Activated CD8-positive, alpha-beta memory T cell treated with anti-CD3 and anti-CD28 coated beads for 4 hours (primary cell): ENCODE measurements around the gene SEC61B.
A peak's percentile ranks its signal among the peaks of the same experiment; 100 is the strongest.

Source experiments
- DNase-seq, 2 donors: peaks; one replicate each; pipeline ENCODE4 v3.0.0-alpha.2; 2020; ENCODE audit warnings: low read depth in 2 of 2

SEC61B gene

DNA sequence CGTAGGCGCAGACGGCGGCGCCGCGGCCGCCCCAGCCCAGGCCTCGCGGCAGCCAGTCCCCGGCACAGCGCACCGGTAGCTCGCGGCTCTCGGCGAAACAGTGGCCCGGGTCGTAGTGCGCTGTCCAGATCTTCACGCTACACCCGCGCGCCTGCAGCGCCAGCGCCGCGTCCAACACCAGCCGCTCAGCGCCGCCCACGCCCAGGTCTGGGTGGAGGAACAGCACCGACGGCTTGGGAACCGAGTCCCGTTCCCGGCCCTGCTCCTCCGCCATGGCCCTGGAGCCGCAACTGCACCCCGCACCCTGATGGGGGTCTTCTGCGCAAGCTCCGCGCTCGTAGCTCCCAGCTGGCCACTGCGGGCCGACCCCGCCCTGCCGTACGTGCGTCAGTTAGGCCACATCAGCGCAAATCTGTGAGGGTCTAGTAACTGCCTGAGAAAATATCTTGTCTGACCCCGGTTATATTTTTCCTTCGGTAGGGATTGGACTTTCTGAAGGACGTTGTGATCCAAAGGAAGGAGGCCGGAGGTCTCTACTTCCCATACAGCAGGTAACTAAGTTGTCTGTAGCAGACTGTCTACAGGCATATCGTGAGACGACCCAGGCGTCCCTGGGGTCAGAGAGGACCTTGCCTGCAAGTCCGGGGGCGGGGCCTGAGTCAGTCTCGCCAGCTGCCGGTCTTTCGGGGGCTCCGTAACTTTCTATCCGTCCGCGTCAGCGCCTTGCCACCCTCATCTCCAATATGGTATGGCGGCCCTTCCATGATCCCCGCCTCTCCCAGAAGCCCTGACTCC, at the start of gene SEC61B, which contains the start of gene ALG2:
Gene SEC61B, plus strand, starts transcription at position 662 of the 795 bp plus-strand sequence. Its CDS starts 82 bp downstream, at position 744.
Gene ALG2, minus strand, starts transcription at position 322 of the 795 bp plus-strand sequence. Its CDS starts 48 bp downstream, at position 274.
- DNase-seq = peak; percentile 88 to 92

DNA sequence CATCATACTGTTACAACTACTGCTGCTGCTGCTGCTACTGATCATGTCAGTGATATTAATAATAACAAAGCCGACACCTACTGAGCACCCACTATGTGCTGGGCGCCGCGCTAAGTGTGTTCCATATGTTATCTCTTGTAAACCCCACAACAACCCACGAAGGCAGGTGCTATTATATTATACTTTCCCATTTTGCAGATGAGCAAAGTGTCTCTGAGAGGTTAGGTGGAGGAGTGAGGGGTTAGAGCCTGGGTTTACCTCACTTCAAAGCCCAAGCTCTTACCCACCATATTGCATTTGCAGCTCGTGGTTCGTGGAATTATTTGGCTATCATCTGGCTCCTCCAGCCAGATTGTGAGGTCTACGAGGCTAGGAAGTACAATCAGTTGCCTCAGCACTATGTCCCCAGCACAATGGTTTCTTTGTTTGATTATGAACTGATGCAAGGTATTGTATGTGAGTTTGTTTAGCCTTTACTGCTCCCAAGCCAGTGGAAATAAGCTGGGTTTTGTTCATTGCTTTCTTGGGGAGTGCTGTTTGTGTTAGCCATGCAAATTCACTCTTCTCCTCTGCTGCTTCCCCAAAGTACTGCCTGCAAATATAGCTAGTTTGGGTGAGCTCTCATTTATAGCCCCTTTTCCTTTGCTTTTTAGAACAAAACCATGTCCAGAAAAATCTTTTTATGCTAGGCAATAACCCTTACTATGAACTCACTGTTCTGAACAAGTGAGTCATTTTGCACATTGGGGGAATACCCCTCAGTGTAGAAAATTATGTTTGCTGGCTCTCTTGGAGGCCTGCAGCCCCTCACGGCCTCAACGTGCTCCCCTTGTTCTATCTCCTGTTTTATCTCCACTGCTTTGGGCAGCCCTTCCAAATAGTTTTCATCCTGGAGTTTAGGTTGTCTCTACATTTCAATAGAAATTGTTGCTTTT, 48.2 kb upstream of the SEC61B start:
- DNase-seq = no peak

DNA sequence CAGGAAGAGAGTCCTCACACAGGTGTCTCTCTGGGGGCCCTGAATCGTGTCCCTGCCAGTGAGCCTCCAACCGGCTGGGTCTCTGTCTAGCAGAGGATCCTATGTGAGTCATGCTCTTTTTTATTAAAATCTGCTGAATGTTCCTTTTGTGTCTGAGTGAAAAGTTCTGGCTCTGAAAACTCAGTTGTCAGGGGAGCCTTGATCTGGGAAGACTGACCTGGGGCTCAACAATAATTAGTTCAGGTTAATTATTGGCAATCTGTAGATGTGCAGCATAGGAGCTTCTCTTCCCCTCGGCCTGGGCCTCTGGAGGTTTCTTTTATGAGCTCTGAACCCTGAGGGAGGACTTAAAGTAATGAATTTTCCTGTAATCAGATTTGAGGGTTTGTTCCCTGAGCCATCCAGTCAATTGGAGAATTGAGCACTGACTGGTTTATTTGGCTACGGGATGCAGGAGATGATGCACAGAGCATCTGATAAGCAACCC, 45.5 kb upstream of the SEC61B start:
- DNase-seq = no peak

DNA sequence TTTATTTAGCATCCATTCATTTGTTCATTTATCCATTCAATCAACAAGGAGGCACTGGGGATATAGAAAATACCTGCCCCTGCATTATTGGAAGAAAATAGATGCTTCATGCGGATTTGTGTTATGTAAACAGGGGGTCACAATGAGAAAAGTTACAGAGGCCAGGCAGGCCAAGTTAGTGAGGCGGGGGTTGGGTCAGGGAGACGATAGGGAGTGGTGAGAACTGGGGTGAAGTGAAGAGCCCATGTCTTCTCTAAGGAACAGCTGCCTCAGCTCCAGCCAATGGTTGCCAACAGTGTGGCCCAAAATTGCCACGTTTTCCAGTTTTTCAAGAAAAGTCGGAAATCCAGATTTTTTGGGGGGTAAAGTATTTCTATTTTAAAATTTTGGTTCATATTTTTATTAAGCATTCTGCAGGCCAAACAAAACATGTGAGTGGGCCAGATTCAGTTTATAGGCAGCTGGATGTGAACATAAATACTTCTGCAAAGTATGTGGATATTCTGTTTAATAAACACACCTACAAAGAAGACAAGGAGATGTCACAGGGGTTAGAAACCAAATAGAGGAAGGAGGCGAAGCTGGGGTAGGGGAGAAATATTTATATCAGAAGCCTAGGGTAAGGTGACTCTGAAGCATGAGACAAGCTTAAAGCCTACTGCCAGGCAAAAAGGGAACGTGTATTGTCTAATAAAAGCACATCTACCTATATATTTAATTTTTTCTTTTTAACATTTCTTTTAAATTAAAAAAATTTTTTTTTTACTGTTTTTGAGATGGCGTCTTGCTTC, 44.3 kb upstream of the SEC61B start:
- DNase-seq = no peak

DNA sequence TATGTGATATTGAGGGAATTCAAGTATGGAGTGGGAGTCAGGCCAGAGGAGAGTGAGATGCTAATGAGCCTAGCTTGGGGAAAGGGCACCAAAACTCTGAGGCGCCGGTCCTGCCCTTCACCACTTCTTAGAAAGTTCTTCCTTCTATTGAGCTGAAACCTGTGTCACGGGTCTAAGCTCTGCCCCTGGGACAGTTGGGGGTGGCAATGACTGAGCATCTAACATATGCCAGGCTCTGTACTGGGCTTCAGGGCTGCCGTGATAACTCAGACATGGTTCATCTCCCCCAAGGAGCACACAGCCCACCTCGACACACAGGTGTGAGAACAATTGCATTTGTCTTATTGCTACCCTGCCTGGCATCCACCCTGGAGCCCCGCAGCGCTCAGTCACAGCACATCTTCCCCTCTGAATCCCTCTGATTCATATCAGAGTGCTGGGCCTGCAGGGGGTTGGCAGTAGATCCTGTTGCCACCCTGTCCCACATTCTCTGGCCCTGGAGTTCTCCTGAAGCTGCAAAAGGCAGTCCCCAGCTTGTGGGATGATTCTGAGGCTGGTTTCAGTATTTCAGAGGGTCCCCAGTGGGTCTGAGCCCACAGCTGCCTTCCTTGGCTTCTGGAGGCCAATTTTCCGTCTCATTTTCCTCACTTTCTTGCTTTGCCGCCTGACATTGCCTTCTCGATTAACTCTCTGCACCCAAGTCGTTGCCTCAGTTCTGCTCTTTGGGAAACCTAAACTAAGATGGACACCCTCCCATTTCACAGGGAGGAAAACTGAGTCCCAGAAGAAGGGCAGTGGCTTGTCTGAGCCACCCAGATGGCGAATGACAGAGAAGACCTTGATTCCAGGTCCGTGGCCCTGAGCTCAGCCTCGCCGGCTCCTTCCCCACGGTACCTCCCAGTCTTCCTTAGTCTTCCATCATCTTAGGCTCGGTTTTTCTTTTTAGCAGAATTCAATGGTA, 42.9 kb upstream of the SEC61B start:
- DNase-seq = no peak

DNA sequence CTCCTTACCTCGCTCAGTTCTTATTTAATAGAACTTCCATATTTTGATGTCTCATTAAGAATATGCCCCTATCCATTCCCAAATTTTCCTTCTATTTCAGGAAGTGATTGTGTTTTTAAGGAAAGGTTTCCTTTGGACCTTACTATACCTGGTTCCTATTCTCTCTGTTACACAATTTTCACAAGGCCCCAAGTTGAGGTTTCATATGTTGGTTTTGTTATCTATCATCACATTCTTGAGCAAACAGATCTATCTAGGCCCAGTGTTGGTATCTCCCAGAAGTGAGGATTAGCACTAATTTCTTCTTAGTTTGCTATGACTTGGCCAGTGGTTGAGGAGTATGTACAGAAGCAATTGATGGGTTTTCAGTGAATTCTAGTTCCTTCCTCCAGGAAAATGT, 41.9 kb upstream of the SEC61B start:
- DNase-seq = no peak

DNA sequence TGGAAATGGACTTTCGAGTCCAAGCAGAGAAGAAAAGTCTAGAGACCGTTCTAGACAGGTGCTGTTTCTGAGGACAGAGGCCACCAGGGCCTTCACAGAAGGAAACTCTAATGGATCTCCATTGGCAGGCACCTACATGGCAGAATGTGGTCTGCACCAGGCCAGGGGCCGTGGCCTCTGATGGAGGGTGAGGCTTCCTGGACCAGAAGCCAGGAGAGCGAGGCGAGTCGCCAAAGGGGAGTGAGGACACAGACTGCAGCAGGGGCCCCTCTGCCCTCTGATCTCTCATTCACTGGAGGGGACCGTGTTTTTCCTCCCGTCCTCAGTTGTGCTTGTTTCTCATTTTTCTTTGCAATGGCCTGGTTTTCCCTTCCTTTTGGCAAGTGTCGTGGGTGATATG, 41.4 kb upstream of the SEC61B start:
- no peak for DNase-seq

DNA sequence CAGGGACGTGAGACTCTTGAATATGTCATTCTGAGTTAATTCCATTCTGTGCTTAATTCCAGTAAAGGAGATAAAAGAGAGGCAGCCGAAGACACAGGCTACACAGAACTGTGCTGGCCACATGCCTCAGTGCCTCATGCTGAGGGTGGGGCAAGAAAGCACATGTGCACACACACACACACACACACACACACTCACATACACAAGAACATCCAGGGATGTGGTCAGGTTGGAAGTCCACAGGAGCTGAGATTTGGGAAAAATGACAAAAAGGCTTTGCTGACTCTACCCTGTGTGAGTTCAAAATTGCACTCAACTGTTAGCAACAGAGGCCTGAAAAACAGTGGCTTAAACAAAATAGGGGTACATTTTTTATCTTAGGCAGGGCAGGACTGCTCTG, 40.9 kb upstream of the SEC61B start:
- no peak for DNase-seq

DNA sequence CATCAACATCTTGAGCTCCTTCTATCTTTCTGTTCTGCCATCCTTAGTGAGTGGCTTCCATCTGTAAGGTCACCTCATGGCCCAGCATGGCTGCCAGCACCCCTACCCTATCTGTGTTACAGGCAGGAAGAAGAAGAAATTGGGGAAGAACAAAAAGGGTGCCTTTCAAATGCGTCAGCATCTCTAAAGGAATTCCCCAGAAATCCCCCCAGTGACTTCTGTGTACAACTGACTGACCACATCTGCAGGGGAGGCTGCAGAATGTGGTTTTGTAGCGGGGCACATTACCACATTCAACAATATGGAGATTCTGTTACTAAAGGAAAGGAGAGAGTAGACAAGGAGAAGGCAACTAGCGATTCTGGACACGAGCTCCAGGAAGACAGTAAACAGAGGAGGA, 40.5 kb upstream of the SEC61B start:
- DNase-seq = no peak

DNA sequence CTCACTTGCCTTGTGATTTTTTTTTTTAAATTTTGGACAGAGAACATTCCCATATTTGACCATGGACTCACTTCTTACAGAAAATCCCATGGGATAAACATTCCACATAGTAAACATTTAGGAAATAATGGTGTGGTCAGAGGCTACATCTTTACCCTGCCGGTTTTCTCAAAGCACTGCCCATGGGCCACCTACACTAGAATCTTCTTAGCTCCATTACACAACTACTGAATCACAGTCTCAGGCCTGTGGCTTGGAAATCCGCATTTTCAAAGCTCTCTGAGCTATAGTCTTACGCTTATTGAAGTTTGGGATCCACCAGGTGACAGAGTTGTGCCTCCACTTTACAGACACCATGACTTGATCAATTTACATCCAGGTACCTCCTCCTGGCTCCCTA, 39.7 kb upstream of the SEC61B start:
- DNase-seq = no peak

DNA sequence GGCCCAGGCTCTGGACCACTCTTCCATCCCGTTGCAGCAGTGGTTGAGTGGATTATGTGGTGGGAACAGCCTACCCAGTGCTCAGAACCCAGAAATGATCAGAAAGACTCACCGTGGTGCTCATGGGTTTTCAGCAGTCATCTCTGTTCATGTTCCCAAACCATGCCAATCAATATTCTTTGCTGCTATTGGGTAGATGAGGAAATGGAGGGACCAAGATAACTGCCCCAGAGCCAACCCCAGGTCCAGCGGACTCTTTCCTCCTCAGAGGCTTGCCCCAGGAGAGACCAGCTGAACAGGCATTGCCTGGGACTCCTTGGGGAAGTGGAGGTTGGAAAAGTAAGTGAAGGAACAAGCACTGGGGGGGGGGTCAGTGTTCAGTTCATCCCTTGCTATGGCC, 38.5 kb upstream of the SEC61B start:
- DNase-seq = no peak

DNA sequence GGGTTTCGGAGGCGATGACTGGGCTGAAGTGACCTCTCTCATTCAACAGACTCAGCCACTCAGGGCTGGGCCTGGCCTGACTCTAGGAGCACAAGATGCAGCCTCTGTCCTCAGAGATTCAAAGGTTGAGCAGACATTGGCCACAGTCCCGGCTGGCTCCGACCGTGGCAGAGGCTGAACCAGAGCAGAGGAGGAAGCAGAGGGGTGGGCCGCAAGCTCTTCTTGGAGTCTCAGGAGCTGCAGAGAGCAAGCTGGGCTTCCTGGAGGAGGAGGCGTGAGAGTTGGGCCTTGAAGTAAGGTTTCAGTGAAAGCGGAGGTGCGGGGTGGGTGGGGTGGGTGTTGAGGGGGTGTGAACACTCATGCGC, 38.0 kb upstream of the SEC61B start:
- no peak for DNase-seq

DNA sequence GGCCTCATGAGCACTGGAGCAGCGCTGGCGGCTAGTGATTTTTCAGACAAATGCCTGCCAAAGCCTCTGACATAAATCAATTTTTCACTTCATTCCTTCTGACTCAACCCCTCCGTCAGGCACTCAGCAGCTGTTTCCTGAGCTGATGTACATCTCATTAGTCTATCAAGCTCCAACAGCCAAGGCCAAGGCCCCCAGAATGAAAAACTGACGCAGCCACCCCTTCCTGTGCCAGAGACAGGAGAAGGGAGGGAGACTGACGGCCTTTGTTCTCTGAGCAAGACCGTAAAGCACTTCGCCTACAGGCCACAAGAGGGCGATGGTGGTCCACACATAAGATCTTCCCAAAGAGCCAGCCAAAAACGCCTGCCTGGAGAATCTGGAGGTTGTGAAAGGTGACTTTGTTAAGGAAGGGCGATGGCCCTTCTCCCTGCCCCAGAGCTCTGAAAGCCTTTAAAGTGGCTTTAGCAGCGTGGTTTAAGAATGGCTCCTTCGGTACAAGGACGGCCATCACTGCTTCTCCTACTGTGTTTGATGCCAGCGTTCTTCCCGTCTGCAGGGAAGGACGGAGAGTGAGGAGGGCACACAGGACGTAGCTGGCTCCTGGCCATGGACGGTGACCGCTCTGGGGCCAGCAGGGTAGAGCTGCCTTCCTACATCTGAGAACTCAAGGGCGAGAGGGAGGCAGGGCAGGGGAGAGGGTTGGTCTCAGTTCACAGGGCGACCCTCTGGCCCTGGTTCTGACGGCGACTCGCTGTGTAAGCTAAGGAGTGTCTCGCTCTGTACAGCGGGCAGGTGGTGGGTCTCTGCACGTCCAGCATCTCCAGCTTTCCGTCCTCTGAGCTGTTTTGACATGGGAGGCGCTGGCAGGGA, 37.4 kb upstream of the SEC61B start:
- peak; percentile 45 to 67 for DNase-seq

DNA sequence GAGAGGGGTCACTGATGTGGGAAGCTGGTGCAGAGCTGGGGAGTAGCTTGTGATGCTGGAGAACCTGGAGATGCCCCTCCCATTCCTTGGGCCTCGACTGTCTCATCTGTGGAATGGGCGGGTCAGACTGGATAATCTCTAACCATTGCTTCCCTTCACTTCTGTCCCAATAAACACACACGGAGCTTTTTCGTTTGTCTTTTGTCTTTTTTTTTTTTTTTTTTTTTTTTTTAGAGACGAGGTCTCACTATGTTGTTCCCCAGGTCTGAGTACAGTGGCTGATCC, 36.8 kb upstream of the SEC61B start:
- no peak for DNase-seq

DNA sequence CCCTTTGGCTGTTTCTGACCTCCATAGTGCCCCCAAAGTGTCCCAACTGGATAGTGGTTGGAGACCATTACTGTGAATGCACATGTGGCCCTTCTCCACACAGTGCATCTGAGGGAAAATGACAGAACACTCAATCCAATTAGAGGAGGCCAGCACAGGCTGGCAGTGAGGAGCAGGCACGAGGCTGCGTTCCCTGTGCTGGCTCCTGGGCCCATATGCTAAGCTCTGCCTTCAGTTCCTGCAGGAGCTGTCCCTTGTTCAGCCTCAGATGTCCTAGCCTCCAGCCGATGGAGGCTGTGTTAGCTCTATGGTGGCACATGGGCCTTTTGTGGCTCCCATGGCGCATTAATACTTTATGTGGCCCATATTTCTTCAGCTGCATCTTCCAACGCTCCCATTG, 36.1 kb upstream of the SEC61B start:
- no peak for DNase-seq

DNA sequence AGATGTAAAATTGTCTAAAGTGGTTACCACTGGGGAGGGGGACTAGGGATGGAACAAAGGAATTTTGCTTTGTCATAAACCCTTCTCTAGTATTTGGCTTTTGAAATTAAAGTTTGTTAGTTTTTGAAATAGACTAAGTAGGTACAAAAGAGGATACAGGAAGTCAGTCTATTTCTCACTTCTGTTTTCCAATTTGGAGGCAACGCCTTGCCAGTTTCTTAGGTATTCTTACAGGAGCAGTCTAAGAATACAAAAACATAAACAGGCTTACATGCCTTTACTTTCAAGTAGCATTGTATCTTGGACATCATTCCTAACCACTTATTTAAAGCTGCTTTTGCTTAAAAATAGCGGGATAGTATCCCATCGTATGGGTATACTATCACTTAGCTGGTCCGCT, 34.8 kb upstream of the SEC61B start:
- DNase-seq = no peak

DNA sequence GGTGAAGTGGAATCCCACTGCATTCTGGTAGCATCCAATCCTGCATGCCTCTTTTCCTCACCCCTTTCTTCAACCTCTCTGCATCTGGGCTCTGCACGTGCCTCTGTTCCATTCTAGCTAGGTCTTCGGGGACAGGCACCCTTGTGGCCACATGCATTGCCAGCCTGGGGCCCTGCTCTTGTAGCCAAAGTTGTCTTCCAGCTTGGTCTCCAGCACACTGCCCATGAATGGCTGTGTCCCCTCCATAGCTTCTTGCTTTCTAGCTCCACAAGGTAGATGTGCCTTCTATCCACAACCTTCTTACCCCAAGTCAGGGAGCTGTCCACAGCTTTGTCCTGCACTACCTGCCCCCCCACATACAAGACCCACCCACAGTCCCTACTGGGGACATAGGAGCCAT, 32.9 kb upstream of the SEC61B start:
- DNase-seq = no peak

DNA sequence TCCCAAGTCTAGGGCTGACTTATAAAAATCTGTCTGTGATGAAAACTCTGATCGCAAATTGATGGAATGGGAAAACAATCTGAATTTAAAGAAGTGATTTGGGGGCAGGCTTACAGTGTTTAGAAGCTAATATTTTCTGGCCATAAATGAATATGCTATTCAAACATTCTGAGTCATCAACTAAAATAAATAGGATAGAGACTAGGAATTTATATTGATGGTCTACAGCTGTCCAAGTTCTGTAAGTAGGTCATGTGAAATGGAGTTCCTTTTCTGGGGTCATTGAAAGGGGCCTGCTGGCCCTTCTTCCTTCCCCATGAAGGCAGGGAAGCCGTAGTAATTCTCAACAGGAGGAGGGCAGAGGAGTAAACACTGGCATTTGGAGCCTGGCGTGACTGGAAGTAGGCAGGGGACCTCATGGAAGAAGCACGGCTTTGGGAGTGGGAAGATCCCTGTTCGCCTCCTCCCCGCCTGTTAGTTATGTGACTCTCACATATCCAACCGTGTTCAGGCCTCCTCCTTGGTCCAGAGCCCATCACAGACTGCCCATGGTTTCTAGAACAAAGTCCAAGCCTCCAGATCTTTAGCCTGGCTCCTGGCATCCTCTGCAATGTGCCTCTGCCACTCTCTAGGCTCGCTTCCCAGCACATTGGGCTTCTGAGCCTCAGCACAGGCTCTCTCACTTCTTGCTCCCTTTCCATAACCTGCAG, 32.0 kb upstream of the SEC61B start:
- DNase-seq = no peak

DNA sequence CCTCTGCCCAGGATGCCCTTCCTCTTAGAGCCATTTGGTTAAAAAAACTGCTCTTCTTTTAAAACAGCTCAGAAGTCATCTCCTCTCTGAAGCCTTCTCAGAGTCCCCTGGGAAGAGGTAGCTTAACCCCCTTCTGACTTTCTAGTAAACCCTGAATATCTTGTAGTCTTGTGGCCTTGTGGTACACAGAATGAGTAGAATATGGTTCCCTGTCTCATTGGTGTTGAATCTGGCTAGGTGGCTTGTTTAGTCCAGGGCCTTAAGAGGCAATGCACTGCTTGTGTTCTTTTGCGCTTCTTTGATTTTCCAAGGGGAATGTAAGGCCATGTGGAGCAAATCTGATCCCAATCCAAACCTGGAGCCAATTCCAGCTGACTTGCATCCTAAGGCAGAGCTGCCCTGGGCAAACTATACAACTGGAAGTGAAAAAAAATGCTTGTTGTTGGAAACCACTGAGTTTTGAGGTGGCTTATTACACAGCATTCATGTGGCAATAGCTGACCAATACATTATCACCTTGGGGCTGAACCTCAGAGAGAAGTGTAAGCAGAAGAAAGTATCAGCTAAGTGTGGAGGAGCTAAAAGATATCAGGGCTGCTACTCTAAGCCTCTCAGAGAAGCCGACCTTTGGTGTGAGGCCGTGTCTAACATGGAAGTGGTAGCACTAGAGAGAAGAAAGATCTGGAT, 31.3 kb upstream of the SEC61B start:
- no peak for DNase-seq
